GM15510 (cell line): Measurements from ENCODE around the gene KRT40.

Source experiments
- POLR2A ChIP-seq: IDR thresholded peaks from 3 replicates; pipeline ENCODE4 v1.6.1; 2011; ENCODE audit warnings: borderline replicate concordance; ENCODE audit not compliant: insufficient read length; ENCODE audit errors: extremely low read depth

The KRT40 gene

GRCh38 chr17:40984226-40984625 lies at the start of gene KRT40:
TSS of gene KRT40 (minus strand) at chr17:40984326. CDS start at chr17:40984273, 53 bp downstream.
- no peak for TF ChIP-seq POLR2A

- no peak for TF ChIP-seq POLR2A
Observed at GRCh38 chr17:41029633-41030245, 45.6 kb upstream of the KRT40 start, which contains the start of gene KRTAP1-4. TSS of gene KRTAP1-4 (minus strand) at chr17:41030195. CDS start at chr17:41030078, 117 bp downstream.

GRCh38 chr17:41026715-41027471 lies 42.8 kb upstream of the KRT40 start, which contains the start of gene KRTAP1-5:
TSS of gene KRTAP1-5 (minus strand) at chr17:41027208. CDS start at chr17:41027155, 53 bp downstream.
- no peak for TF ChIP-seq POLR2A

GRCh38 chr17:41024697-41025096 lies 40.6 kb upstream of the KRT40 start:
- TF ChIP-seq POLR2A: no peak

GRCh38 chr17:41020336-41020735 lies 36.2 kb upstream of the KRT40 start:
- TF ChIP-seq POLR2A: no peak

GRCh38 chr17:41019415-41019814 lies 35.3 kb upstream of the KRT40 start:
- TF ChIP-seq POLR2A: no peak

GRCh38 chr17:41018541-41018940 lies 34.4 kb upstream of the KRT40 start:
- TF ChIP-seq POLR2A: no peak

GRCh38 chr17:41016578-41017215 lies 32.6 kb upstream of the KRT40 start:
- TF ChIP-seq POLR2A: no peak

- TF ChIP-seq POLR2A: no peak
Observed at GRCh38 chr17:41015454-41015853, 31.3 kb upstream of the KRT40 start.

- no peak for TF ChIP-seq POLR2A
Observed at GRCh38 chr17:41013606-41014005, 29.5 kb upstream of the KRT40 start.

GRCh38 chr17:41013181-41013580 lies 29.1 kb upstream of the KRT40 start:
- TF ChIP-seq POLR2A: no peak

- no peak for TF ChIP-seq POLR2A
Observed at GRCh38 chr17:41012326-41013120, 28.4 kb upstream of the KRT40 start.

GRCh38 chr17:41010441-41010840 lies 26.3 kb upstream of the KRT40 start:
- no peak for TF ChIP-seq POLR2A

- TF ChIP-seq POLR2A: no peak
Observed at GRCh38 chr17:41009936-41010335, 25.8 kb upstream of the KRT40 start.
